ENCODE data around the gene OMP. TPM values are rescaled to one million over a fixed set of nuclear protein-coding genes. Genes with fewer than 3 reads are reported as not detected.
A peak's percentile ranks its signal among the peaks of the same experiment; 100 is the strongest.

Gene OMP
- total and polyA plus RNA-seq, 2 of the 4 experiments (the other 2 are of a cell fraction) = 0.27 TPM; not detected in 1

DNA sequence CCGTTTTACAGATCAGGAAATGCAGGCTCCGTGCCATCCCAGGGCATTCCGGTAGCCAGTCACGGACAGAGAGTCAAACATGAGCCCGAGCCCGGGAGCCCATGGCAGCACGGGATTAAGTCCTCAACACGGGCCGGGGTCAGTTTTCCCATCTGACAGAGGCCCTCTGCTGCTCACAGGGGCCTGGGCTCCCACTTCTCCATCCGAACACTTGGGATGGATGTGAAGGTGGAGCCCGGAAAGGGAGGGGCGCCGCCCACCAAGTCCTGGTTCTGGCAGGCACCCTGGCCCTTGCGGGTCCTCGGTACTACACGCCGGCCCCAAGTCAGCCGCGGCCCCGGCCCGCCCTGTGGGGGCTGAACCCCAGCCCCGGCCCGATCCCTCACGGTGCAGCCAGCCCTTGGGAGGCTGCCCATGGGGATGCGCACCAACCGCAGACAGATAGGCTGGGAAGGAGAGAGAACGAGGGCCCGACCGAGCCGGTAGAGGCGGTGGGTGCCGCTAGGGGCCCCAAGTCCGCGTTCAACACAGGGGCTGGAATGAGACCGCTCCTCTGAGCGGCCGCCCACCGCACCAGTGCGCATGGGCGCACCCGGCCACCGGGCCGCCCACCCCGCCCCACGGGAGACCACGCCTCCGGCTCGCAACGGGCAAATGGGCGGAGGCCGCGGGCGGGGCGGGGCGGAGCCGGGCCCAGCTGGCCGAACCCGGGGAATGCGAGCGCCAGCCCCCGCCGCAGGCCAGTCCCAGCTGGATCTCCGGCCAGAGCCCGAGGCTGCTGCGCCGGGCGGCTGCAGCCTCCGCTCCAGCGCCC lies 36.2 kb upstream of the OMP start, which contains the start of gene CAPN5:
TSS of gene CAPN5 (plus strand) at position 743 of the 814 bp plus-strand sequence. CDS start 17,916 bp downstream, outside the sequence.
- ATAC-seq (ENCODE audit: low read depth) (peak; percentile 97), DNase-seq (peak; percentile 92)
- Histone ChIP-seq H3K9ac (ENCODE audit: low read depth, low read length) (peak within 1 kb of the TSS; percentile 76), H3K9me1 (ENCODE audit: insufficient read depth, low read length) (peaks cover 2% of the 10 kb centered on the region; the same call in 1 of the 2 replicates), H3K23ac (ENCODE audit: low read depth, low read length) (peak within 1 kb of the TSS; percentile 83), H2BK120ac (ENCODE audit: low read depth, low read length) (peak within 1 kb of the TSS; percentile 11; the same call in 1 of the 2 replicates), H3K27ac (ENCODE audit: insufficient read depth, low read length) (peak within 1 kb of the TSS; percentile 90), H2BK5ac (ENCODE audit: low read depth, low read length, poor library complexity, severe bottlenecking) (peak within 1 kb of the TSS; percentile 75), H2BK20ac (ENCODE audit: low read depth, low read length) (no peak within 1 kb of the TSS), H3K56ac (ENCODE audit: extremely low read depth, insufficient read depth, low read length) (0 out of 2 replicates have a peak within 1 kb of the TSS, but pooled peaks have one; percentile 38), H3K27me3 (ENCODE audit: control insufficient read depth, insufficient read depth, low read length) (no peaks in the 10 kb centered on the region), H2AK9ac (replicated peaks; ENCODE audit: low read depth, low read length, poor library complexity) (peak within 1 kb of the TSS; percentile 94), H3K4me3 (ENCODE audit: insufficient read depth, low read depth, low read length) (peak within 1 kb of the TSS; percentile 72), H3K4ac (ENCODE audit: low read depth, low read length) (peak within 1 kb of the TSS; percentile 89), H4K5ac (ENCODE audit: low read depth, low read length) (peak within 1 kb of the TSS; percentile 46), H3K4me2 (ENCODE audit: low read depth, low read length) (peak within 1 kb of the TSS; percentile 86), H3K36me3 (ENCODE audit: control insufficient read depth, insufficient read depth, low read length) (no peaks in the 10 kb centered on the region), H3K14ac (replicated peaks; ENCODE audit: low read depth, low read length) (peak within 1 kb of the TSS; percentile 78), H3K4me1 (ENCODE audit: control insufficient read depth, insufficient read depth, low read length) (peaks cover 11% of the 10 kb centered on the region), H3K79me1 (ENCODE audit: low read depth in 1 of 2, low read length in 2 of 2) (peaks cover 11 to 25% of the 10 kb centered on the region in 2 experiments; a peak in 3 of 4 replicates), H4K91ac (ENCODE audit: insufficient read depth, low read depth, low read length) (peak within 1 kb of the TSS; percentile 80), H2AFZ (replicated peaks; ENCODE audit: low read length, poor library complexity) (peak within 1 kb of the TSS; percentile 97), H3K9me3 (ENCODE audit: control insufficient read depth, insufficient read depth, low read length) (no peaks in the 10 kb centered on the region), H2AK5ac (ENCODE audit: low read depth, low read length) (peak within 1 kb of the TSS; percentile 31), H2BK15ac (ENCODE audit: low read depth, low read length) (no peak within 1 kb of the TSS), H4K8ac (ENCODE audit: low read depth in 2 of 2, low read length in 2 of 2) (peak within 1 kb of the TSS; percentile 81 to 90), H3K18ac (ENCODE audit: low read depth, low read length) (peak within 1 kb of the TSS; percentile 55; the same call in 1 of the 2 replicates), H4K20me1 (ENCODE audit: insufficient read depth, low read length) (no peaks in the 10 kb centered on the region)
- POLR2A ChIA-PET (ENCODE audit: unreplicated experiment) = interaction anchor here (0.5 to 0.7 kb wide), 2 partner anchors 11 to 167 kb away, joined by 3 to 5 read pairs; no protein-coding TSS in a partner anchor
- no peak for TF ChIP-seq CHD1 (IDR thresholded peaks at IDR 0.05; ENCODE audit: low read depth, low read length)
- TF ChIP-seq BHLHE40 (IDR thresholded peaks at IDR 0.05; ENCODE audit: low read depth, low read length) = no peak
- TF ChIP-seq RFX5 (IDR thresholded peaks at IDR 0.05; ENCODE audit: low read depth, low read length) = no peak
- TF ChIP-seq MAZ (IDR thresholded peaks at IDR 0.05; ENCODE audit: borderline replicate concordance, low read depth, low read length) = peak; percentile 93
- TF ChIP-seq, protein P1, sequence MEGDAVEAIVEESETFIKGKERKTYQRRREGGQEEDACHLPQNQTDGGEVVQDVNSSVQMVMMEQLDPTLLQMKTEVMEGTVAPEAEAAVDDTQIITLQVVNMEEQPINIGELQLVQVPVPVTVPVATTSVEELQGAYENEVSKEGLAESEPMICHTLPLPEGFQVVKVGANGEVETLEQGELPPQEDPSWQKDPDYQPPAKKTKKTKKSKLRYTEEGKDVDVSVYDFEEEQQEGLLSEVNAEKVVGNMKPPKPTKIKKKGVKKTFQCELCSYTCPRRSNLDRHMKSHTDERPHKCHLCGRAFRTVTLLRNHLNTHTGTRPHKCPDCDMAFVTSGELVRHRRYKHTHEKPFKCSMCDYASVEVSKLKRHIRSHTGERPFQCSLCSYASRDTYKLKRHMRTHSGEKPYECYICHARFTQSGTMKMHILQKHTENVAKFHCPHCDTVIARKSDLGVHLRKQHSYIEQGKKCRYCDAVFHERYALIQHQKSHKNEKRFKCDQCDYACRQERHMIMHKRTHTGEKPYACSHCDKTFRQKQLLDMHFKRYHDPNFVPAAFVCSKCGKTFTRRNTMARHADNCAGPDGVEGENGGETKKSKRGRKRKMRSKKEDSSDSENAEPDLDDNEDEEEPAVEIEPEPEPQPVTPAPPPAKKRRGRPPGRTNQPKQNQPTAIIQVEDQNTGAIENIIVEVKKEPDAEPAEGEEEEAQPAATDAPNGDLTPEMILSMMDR (conservative IDR thresholded peaks at IDR 0.05; ENCODE audit: low read depth, low read length) = peak; percentile 49
- TF ChIP-seq RCOR1 (IDR thresholded peaks at IDR 0.05; ENCODE audit: insufficient replicate concordance, low read length) = no peak
- TF ChIP-seq SMC3 (IDR thresholded peaks at IDR 0.05; ENCODE audit: low read depth, low read length) = peak; percentile 17; the same call in 1 of the 2 replicates
- TF ChIP-seq NFE2L2 (IDR thresholded peaks at IDR 0.05; ENCODE audit: low read depth, low read length) = no peak
- TF ChIP-seq CEBPB (IDR thresholded peaks at IDR 0.05; ENCODE audit: low read depth, low read length) = no peak
- no peak for TF ChIP-seq FOS (IDR thresholded peaks at IDR 0.05; ENCODE audit: low read depth, low read length)
- peak; percentile 92 for TF ChIP-seq POLR2A (IDR thresholded peaks at IDR 0.05; ENCODE audit: low read depth, low read length)
- peak; percentile 43 for TF ChIP-seq RAD21 (IDR thresholded peaks at IDR 0.05; ENCODE audit: low read length)
- CTCF ChIA-PET = interaction anchor here (1.8 kb wide), 1 partner anchor 24 kb away, joined by 7 read pairs; no protein-coding TSS in a partner anchor
- WGBS, 2 experiments (ENCODE audit: extremely low coverage in 2 of 2, insufficient read length in 1 of 2) = 1% methylated on average over 23 of the region's 69 CpGs; no CpG with 5 or more reads in 1 of the 2 experiments
- BruUV-seq (replicated peaks) = no TSS peak
- in situ Hi-C loops (cut with MboI; ENCODE audit: low sequenced_read_pairs) = no loop called here
- dilution Hi-C loops (cut with HindIII; ENCODE audit: low sequenced_read_pairs, unreplicated experiment) = no loop called here
- intact Hi-C loops (cut with micrococcal nuclease) = no loop called here

Data from IMR-90 (cell line).